Astrocyte (in vitro differentiated cells and primary cell): ENCODE results near the gene KCNN2. TPM values are rescaled to one million over a fixed set of nuclear protein-coding genes. Genes with fewer than 3 reads are reported as not detected.

ENCODE experiments used
- DNase-seq: peaks from one replicate; pipeline ENCODE4 v3.0.0-alpha.2; 2010; ENCODE audit warnings: low read depth
- FAIRE-seq: peaks from 2 replicates; lab custom pipeline; 2011; peaks lifted over from hg19 to GRCh38; lab: Jason Lieb, UNC
- H2AFZ ChIP-seq: 2 replicates; pipeline ENCODE4 v1.6.0; 2012; ENCODE audit warnings: low read depth, low read length, inconsistent platforms
- H3K27ac ChIP-seq: 2 replicates; pipeline ENCODE4 v1.5.1; 2011; ENCODE audit warnings: low read depth, low read length, inconsistent platforms
- H3K27me3 ChIP-seq: 2 replicates; pipeline ENCODE4 v1.6.0; 2011; ENCODE audit warnings: low read length, inconsistent platforms; ENCODE audit not compliant: insufficient read depth
- H3K36me3 ChIP-seq: 2 replicates; pipeline ENCODE4 v1.5.1; 2011; ENCODE audit warnings: low read length, inconsistent platforms; ENCODE audit not compliant: insufficient read depth
- H3K4me1 ChIP-seq: 2 replicates; pipeline ENCODE4 v1.5.1; 2011; ENCODE audit warnings: low read length, inconsistent platforms; ENCODE audit not compliant: insufficient read depth
- H3K4me2 ChIP-seq: 2 replicates; pipeline ENCODE4 v1.6.0; 2012; ENCODE audit warnings: low read length, inconsistent platforms
- H3K4me3 ChIP-seq: 2 replicates; pipeline ENCODE4 v1.5.1; 2011; ENCODE audit warnings: low read depth, mild to moderate bottlenecking, low read length, inconsistent platforms; ENCODE audit not compliant: insufficient read depth
- H3K79me2 ChIP-seq: 2 replicates; pipeline ENCODE4 v1.6.0; 2012; ENCODE audit warnings: mild to moderate bottlenecking, low read length, inconsistent platforms; ENCODE audit not compliant: insufficient read depth
- H3K9ac ChIP-seq: 2 replicates; pipeline ENCODE4 v1.6.0; 2012; ENCODE audit warnings: mild to moderate bottlenecking, low read length, inconsistent platforms
- H3K9me3 ChIP-seq: 2 replicates; pipeline ENCODE4 v1.5.1; 2012; ENCODE audit warnings: low read depth, mild to moderate bottlenecking, low read length, inconsistent platforms; ENCODE audit not compliant: insufficient read depth
- H4K20me1 ChIP-seq: 2 replicates; pipeline ENCODE4 v1.6.0; 2012; ENCODE audit warnings: low read length, inconsistent platforms; ENCODE audit not compliant: insufficient read depth
- H3K27ac Mint-ChIP-seq: one replicate; pipeline ENCODE4 v1.8.0; 2021; ENCODE audit warnings: mild to moderate bottlenecking, mixed read lengths; ENCODE audit not compliant: unreplicated experiment
- H3K27me3 Mint-ChIP-seq: one replicate; pipeline ENCODE4 v1.8.0; 2021; ENCODE audit warnings: low read depth, mixed read lengths; ENCODE audit not compliant: unreplicated experiment
- H3K36me3 Mint-ChIP-seq: one replicate; pipeline ENCODE4 v1.8.0; 2021; ENCODE audit warnings: low read depth, mixed read lengths; ENCODE audit not compliant: unreplicated experiment
- H3K4me1 Mint-ChIP-seq: one replicate; pipeline ENCODE4 v1.8.0; 2021; ENCODE audit warnings: low read depth, mixed read lengths; ENCODE audit not compliant: unreplicated experiment
- H3K4me3 Mint-ChIP-seq: one replicate; pipeline ENCODE4 v1.8.0; 2021; ENCODE audit warnings: mild to moderate bottlenecking, moderate library complexity, mixed read lengths; ENCODE audit not compliant: unreplicated experiment
- H3K9me3 Mint-ChIP-seq: one replicate; pipeline ENCODE4 v1.8.0; 2021; ENCODE audit warnings: mild to moderate bottlenecking, mixed read lengths; ENCODE audit not compliant: unreplicated experiment
- EZH2 ChIP-seq: IDR thresholded peaks from 2 replicates; pipeline ENCODE4 v1.6.1; 2012; ENCODE audit warnings: mild to moderate bottlenecking, low read length, inconsistent platforms; ENCODE audit not compliant: insufficient read depth
- total RNA-seq: library from RNA; stranded (reverse); gene quantifications from 2 replicates; pipeline ENCODE4 v1.2.1, GENCODE V29; 2021
- TF ChIP-seq, protein P1 (sequence below): IDR thresholded peaks from 2 replicates; pipeline ENCODE4 v1.5.1; 2011; ENCODE audit warnings: low read depth, mild to moderate bottlenecking, inconsistent platforms, low read length, moderate library complexity; ENCODE audit not compliant: insufficient read depth

Gene KCNN2
- total RNA-seq, 1 donor from 2014 or later = 0.32 TPM

DNA sequence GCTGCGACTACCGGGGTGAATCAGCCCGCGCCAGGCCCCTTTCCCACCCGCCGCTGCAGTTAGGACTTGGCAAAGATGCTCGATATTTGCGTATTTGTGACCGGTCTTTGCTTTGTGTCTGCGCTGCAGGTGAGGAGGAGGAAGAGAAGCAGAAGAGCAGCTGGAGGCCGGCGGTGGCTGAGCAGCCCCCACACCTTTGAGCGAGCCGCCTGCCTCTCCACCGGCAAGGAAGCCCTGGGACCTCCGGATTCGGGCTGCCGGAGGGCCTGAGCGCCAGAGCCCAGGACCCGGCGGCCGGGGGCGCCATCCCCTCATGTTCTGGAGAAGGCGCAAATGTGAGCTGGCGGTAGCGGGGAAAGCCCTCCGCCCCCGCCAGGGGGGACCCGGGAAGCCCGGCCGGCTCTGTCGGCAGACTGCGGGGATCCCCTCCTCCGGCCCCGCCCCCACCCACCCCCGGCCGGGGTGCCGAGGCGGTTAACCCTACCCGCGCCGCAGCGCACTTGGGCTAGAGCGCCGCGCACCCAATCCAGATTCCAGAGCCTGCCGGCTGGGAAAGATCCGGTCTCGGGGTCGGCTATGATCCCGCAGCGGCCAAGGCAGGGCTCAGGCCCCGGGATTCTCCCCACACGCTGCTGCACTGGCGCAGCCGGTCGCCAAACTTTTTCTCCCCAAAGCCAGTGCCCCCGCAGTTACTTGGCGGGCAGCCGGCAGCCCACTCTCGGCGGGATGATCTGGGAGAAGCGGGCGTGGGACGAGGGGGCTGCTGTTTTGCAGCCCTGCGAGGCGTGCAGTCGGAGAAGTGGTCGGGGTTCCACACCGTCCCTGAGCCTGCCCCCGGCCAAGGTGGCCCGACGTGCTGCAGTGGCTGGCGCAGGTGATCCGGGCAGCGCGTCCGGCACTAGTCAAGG, 800 bp upstream of the KCNN2 start:
- Histone ChIP-seq H3K79me2 (no peaks in the 10 kb centered on the region), H3K27ac (no peak overlapping the region), H3K4me2 (peak overlapping the region; percentile 85), H2AFZ (peak overlapping the region; percentile 84), H4K20me1 (no peaks in the 10 kb centered on the region), H3K36me3 (no peaks in the 10 kb centered on the region), H3K9me3 (no peaks in the 10 kb centered on the region), H3K4me3 (peak overlapping the region; percentile 57), H3K27me3 (peaks cover 39% of the 10 kb centered on the region), H3K9ac (no peak overlapping the region), H3K4me1 (peaks cover 6% of the 10 kb centered on the region)
- TF ChIP-seq EZH2 = no peak
- TF ChIP-seq, protein P1, sequence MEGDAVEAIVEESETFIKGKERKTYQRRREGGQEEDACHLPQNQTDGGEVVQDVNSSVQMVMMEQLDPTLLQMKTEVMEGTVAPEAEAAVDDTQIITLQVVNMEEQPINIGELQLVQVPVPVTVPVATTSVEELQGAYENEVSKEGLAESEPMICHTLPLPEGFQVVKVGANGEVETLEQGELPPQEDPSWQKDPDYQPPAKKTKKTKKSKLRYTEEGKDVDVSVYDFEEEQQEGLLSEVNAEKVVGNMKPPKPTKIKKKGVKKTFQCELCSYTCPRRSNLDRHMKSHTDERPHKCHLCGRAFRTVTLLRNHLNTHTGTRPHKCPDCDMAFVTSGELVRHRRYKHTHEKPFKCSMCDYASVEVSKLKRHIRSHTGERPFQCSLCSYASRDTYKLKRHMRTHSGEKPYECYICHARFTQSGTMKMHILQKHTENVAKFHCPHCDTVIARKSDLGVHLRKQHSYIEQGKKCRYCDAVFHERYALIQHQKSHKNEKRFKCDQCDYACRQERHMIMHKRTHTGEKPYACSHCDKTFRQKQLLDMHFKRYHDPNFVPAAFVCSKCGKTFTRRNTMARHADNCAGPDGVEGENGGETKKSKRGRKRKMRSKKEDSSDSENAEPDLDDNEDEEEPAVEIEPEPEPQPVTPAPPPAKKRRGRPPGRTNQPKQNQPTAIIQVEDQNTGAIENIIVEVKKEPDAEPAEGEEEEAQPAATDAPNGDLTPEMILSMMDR = no peak
- Mint-ChIP-seq H3K36me3 (no peaks in the 10 kb centered on the region), H3K27me3 (peaks cover 35% of the 10 kb centered on the region), H3K27ac (no peak overlapping the region), H3K9me3 (no peaks in the 10 kb centered on the region), H3K4me3 (peak overlapping the region; percentile 90), H3K4me1 (peaks cover 2% of the 10 kb centered on the region)
- FAIRE-seq (no peak), DNase-seq (no peak)

DNA sequence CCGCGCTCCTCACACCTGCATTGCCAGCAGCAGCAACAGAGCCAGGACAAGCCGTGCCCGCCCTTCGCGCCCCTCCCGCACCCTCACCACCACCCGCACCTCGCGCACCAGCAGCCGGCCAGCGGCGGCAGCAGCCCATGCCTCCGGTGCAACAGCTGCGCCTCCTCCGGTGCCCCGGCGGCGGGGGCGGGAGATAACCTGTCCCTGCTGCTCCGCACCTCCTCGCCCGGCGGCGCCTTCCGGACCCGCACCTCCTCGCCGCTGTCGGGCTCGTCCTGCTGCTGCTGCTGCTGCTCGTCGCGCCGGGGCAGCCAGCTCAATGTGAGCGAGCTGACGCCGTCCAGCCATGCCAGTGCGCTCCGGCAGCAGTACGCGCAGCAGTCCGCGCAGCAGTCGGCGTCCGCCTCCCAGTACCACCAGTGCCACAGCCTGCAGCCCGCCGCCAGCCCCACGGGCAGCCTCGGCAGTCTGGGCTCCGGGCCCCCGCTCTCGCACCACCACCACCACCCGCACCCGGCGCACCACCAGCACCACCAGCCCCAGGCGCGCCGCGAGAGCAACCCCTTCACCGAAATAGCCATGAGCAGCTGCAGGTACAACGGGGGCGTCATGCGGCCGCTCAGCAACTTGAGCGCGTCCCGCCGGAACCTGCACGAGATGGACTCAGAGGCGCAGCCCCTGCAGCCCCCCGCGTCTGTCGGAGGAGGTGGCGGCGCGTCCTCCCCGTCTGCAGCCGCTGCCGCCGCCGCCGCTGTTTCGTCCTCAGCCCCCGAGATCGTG, 517 bp downstream of the KCNN2 start:
- Mint-ChIP-seq H3K36me3 (no peaks in the 10 kb centered on the region), H3K9me3 (no peaks in the 10 kb centered on the region), H3K4me1 (peaks cover 2% of the 10 kb centered on the region), H3K4me3 (peak overlapping the region; percentile 90), H3K27me3 (peaks cover 35% of the 10 kb centered on the region), H3K27ac (no peak overlapping the region)
- H3K4me1 ChIP-seq = peaks cover 6% of the 10 kb centered on the region
- H2AFZ ChIP-seq = peak overlapping the region; percentile 84
- no peaks in the 10 kb centered on the region for H4K20me1 ChIP-seq
- H3K79me2 ChIP-seq = no peaks in the 10 kb centered on the region
- peaks cover 37% of the 10 kb centered on the region for H3K27me3 ChIP-seq
- no peak for FAIRE-seq
- peak overlapping the region; percentile 57 for H3K4me3 ChIP-seq
- H3K9ac ChIP-seq = no peak overlapping the region
- H3K9me3 ChIP-seq = no peaks in the 10 kb centered on the region
- H3K4me2 ChIP-seq = peak overlapping the region; percentile 85
- peak; percentile 14 for DNase-seq
- H3K27ac ChIP-seq = no peak overlapping the region
- H3K36me3 ChIP-seq = no peaks in the 10 kb centered on the region
- TF ChIP-seq, protein P1 = no peak
- TF ChIP-seq EZH2 = peak; percentile 55
